ENCODE data around the gene ARHGAP4. TPM values are rescaled to one million over a fixed set of nuclear protein-coding genes. Genes with fewer than 3 reads are reported as not detected.

The ARHGAP4 gene
- total RNA-seq, 2 donors from 2014 or later: 155 to 276 TPM

- H3K4me1 Mint-ChIP-seq (ENCODE audit: low read depth in 2 of 2): peaks cover 0 to 25% of the 10 kb centered on the region in 2 donors
- no peaks in the 10 kb centered on the region for H3K9me3 Mint-ChIP-seq
- peaks cover 21 to 25% of the 10 kb centered on the region in 2 donors for H3K27me3 Mint-ChIP-seq
- H3K4me3 Mint-ChIP-seq: no peak overlapping the region
- DNase-seq (ENCODE audit: low spot score) (no peak), ATAC-seq (peak in 1 of 2 donors; percentile 37)
- no peaks in the 10 kb centered on the region for H3K36me3 Mint-ChIP-seq
- no peak overlapping the region for H3K27ac Mint-ChIP-seq
Observed at GRCh38 chrX:153878969-153879653, 47.0 kb downstream of the ARHGAP4 start.

- Mint-ChIP-seq H3K4me3 (no peak overlapping the region), H3K9me3 (no peaks in the 10 kb centered on the region), H3K27me3 (peaks cover 21 to 25% of the 10 kb centered on the region in 2 donors), H3K27ac (no peak overlapping the region), H3K4me1 (ENCODE audit: low read depth in 2 of 2) (peaks cover 0 to 25% of the 10 kb centered on the region in 2 donors), H3K36me3 (no peaks in the 10 kb centered on the region)
- DNase-seq (ENCODE audit: low spot score): no peak
- ATAC-seq: no peak
Observed at GRCh38 chrX:153878345-153878744, 47.7 kb downstream of the ARHGAP4 start.

- no peak for ATAC-seq
- peaks cover 21 to 27% of the 10 kb centered on the region in 2 donors for H3K27me3 Mint-ChIP-seq
- H3K27ac Mint-ChIP-seq: no peak overlapping the region
Observed at GRCh38 chrX:153877571-153878261, 48.3 kb downstream of the ARHGAP4 start.

GRCh38 chrX:153876112-153876491 is 50.0 kb downstream of the ARHGAP4 start:
- H3K9me3 Mint-ChIP-seq: no peaks in the 10 kb centered on the region
- no peak for ATAC-seq
- no peaks in the 10 kb centered on the region for H3K36me3 Mint-ChIP-seq
- H3K4me3 Mint-ChIP-seq: no peak overlapping the region
- peak overlapping the region in 1 of 2 donors; percentile 50 for H3K27ac Mint-ChIP-seq
- H3K4me1 Mint-ChIP-seq (ENCODE audit: low read depth in 2 of 2): peaks cover 0 to 23% of the 10 kb centered on the region in 2 donors
- DNase-seq (ENCODE audit: low spot score): no peak
- H3K27me3 Mint-ChIP-seq: peaks cover 14 to 28% of the 10 kb centered on the region in 2 donors

More at GRCh38 chrX:153877571-153878261, 48.3 kb downstream of the ARHGAP4 start:
- no peak overlapping the region for H3K4me3 Mint-ChIP-seq
- H3K4me1 Mint-ChIP-seq (ENCODE audit: low read depth in 2 of 2): peaks cover 0 to 25% of the 10 kb centered on the region in 2 donors
- H3K36me3 Mint-ChIP-seq: no peaks in the 10 kb centered on the region
- H3K9me3 Mint-ChIP-seq: no peaks in the 10 kb centered on the region
- DNase-seq (ENCODE audit: low spot score): no peak

- Mint-ChIP-seq H3K27me3 (peaks cover 14 to 28% of the 10 kb centered on the region in 2 donors), H3K27ac (no peak overlapping the region), H3K4me1 (ENCODE audit: low read depth in 2 of 2) (peaks cover 0 to 23% of the 10 kb centered on the region in 2 donors), H3K4me3 (no peak overlapping the region), H3K9me3 (no peaks in the 10 kb centered on the region), H3K36me3 (no peaks in the 10 kb centered on the region)
- DNase-seq (ENCODE audit: low spot score) (peak; percentile 38), ATAC-seq (peak; percentile 79 to 82)
Observed at GRCh38 chrX:153875391-153876111, 50.5 kb downstream of the ARHGAP4 start.

GRCh38 chrX:153874366-153875125 is 51.5 kb downstream of the ARHGAP4 start:
- DNase-seq (ENCODE audit: low spot score): no peak

GRCh38 chrX:153874085-153874365 is 52.0 kb downstream of the ARHGAP4 start:
- no peak for ATAC-seq
- no peak for DNase-seq (ENCODE audit: low spot score)
- Mint-ChIP-seq H3K9me3 (no peaks in the 10 kb centered on the region), H3K27ac (no peak overlapping the region), H3K36me3 (no peaks in the 10 kb centered on the region), H3K27me3 (peaks cover 9 to 21% of the 10 kb centered on the region in 2 donors), H3K4me3 (no peak overlapping the region), H3K4me1 (ENCODE audit: low read depth in 2 of 2) (peaks cover 0 to 19% of the 10 kb centered on the region in 2 donors)

More at GRCh38 chrX:153874366-153875125, 51.5 kb downstream of the ARHGAP4 start:
- H3K4me1 Mint-ChIP-seq (ENCODE audit: low read depth in 2 of 2): peaks cover 0 to 23% of the 10 kb centered on the region in 2 donors
- peaks cover 14 to 26% of the 10 kb centered on the region in 2 donors for H3K27me3 Mint-ChIP-seq
- no peak for ATAC-seq
- no peaks in the 10 kb centered on the region for H3K9me3 Mint-ChIP-seq
- peak overlapping the region in 1 of 2 donors; percentile 16 for H3K27ac Mint-ChIP-seq
- no peak overlapping the region for H3K4me3 Mint-ChIP-seq
- H3K36me3 Mint-ChIP-seq: no peaks in the 10 kb centered on the region

GRCh38 chrX:153873282-153874084 is 52.6 kb downstream of the ARHGAP4 start:
- Mint-ChIP-seq H3K36me3 (no peaks in the 10 kb centered on the region), H3K27ac (no peak overlapping the region), H3K9me3 (no peaks in the 10 kb centered on the region), H3K4me3 (no peak overlapping the region), H3K27me3 (peaks cover 6 to 18% of the 10 kb centered on the region in 2 donors), H3K4me1 (ENCODE audit: low read depth in 2 of 2) (peaks cover 0 to 16% of the 10 kb centered on the region in 2 donors)
- DNase-seq (ENCODE audit: low spot score) (no peak), ATAC-seq (no peak)

GRCh38 chrX:153871946-153872878 is 53.9 kb downstream of the ARHGAP4 start:
- H3K27me3 Mint-ChIP-seq: peaks cover 6 to 11% of the 10 kb centered on the region in 2 donors
- H3K27ac Mint-ChIP-seq: no peak overlapping the region
- H3K36me3 Mint-ChIP-seq: no peaks in the 10 kb centered on the region
- H3K4me3 Mint-ChIP-seq: no peak overlapping the region
- ATAC-seq (no peak), DNase-seq (ENCODE audit: low spot score) (no peak)
- H3K4me1 Mint-ChIP-seq (ENCODE audit: low read depth in 2 of 2): peaks cover 0 to 10% of the 10 kb centered on the region in 2 donors
- no peaks in the 10 kb centered on the region for H3K9me3 Mint-ChIP-seq

- peaks cover 5 to 11% of the 10 kb centered on the region in 2 donors for H3K27me3 Mint-ChIP-seq
- H3K4me1 Mint-ChIP-seq (ENCODE audit: low read depth in 2 of 2): peaks cover 0 to 10% of the 10 kb centered on the region in 2 donors
- no peaks in the 10 kb centered on the region for H3K9me3 Mint-ChIP-seq
- H3K4me3 Mint-ChIP-seq: no peak overlapping the region
- no peak overlapping the region for H3K27ac Mint-ChIP-seq
- no peak for ATAC-seq
- H3K36me3 Mint-ChIP-seq: no peaks in the 10 kb centered on the region
- no peak for DNase-seq (ENCODE audit: low spot score)
Observed at GRCh38 chrX:153871451-153871850, 54.6 kb downstream of the ARHGAP4 start.

GRCh38 chrX:153870791-153871360 is 55.2 kb downstream of the ARHGAP4 start:
- Mint-ChIP-seq H3K36me3 (no peaks in the 10 kb centered on the region), H3K27me3 (peaks cover 0 to 6% of the 10 kb centered on the region in 2 donors), H3K4me1 (ENCODE audit: low read depth in 2 of 2) (peaks cover 0 to 5% of the 10 kb centered on the region in 2 donors), H3K9me3 (no peaks in the 10 kb centered on the region), H3K27ac (no peak overlapping the region), H3K4me3 (no peak overlapping the region)
- DNase-seq (ENCODE audit: low spot score): no peak
- ATAC-seq: no peak

- H3K9me3 Mint-ChIP-seq: no peaks in the 10 kb centered on the region
- peaks cover 0 to 6% of the 10 kb centered on the region in 2 donors for H3K27me3 Mint-ChIP-seq
- no peak overlapping the region for H3K4me3 Mint-ChIP-seq
- no peaks in the 10 kb centered on the region for H3K36me3 Mint-ChIP-seq
- H3K27ac Mint-ChIP-seq: no peak overlapping the region
- peaks cover 0 to 5% of the 10 kb centered on the region in 2 donors for H3K4me1 Mint-ChIP-seq (ENCODE audit: low read depth in 2 of 2)
- ATAC-seq (no peak), DNase-seq (ENCODE audit: low spot score) (peak; percentile 50)
Observed at GRCh38 chrX:153870288-153870690, 55.8 kb downstream of the ARHGAP4 start.

All from natural killer cell treated with Interleukin-12 subunit alpha and Interleukin-12 subunit beta and Interleukin-15 and Interleukin-18, amount 100 ng/mL, for 72 hours (primary cell).